ENCODE results near the gene C9orf152.
A peak's percentile ranks its signal among the peaks of the same experiment; 100 is the strongest.
"Not testable (repeated sequence)": the region's sequence is repeated elsewhere in the genome, so short reads cannot be mapped to it uniquely, and the experiment has no call there.

The C9orf152 gene

GRCh38 chr9:110198357-110198756 is 9.6 kb downstream of the C9orf152 start:
- Mint-ChIP-seq H3K4me3 (no peak overlapping the region), H3K4me1 (peaks cover 21% of the 10 kb centered on the region), H3K27ac (no peak overlapping the region), H3K27me3 (ENCODE audit: low read depth, poor library complexity) (peaks cover 20% of the 10 kb centered on the region), H3K9me3 (no peaks in the 10 kb centered on the region), H3K36me3 (ENCODE audit: low read depth) (no peaks in the 10 kb centered on the region)
- DNase-seq = no peak
- TF ChIP-seq, protein P1, sequence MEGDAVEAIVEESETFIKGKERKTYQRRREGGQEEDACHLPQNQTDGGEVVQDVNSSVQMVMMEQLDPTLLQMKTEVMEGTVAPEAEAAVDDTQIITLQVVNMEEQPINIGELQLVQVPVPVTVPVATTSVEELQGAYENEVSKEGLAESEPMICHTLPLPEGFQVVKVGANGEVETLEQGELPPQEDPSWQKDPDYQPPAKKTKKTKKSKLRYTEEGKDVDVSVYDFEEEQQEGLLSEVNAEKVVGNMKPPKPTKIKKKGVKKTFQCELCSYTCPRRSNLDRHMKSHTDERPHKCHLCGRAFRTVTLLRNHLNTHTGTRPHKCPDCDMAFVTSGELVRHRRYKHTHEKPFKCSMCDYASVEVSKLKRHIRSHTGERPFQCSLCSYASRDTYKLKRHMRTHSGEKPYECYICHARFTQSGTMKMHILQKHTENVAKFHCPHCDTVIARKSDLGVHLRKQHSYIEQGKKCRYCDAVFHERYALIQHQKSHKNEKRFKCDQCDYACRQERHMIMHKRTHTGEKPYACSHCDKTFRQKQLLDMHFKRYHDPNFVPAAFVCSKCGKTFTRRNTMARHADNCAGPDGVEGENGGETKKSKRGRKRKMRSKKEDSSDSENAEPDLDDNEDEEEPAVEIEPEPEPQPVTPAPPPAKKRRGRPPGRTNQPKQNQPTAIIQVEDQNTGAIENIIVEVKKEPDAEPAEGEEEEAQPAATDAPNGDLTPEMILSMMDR (IDR thresholded peaks at IDR 0.05) = no peak

DNA sequence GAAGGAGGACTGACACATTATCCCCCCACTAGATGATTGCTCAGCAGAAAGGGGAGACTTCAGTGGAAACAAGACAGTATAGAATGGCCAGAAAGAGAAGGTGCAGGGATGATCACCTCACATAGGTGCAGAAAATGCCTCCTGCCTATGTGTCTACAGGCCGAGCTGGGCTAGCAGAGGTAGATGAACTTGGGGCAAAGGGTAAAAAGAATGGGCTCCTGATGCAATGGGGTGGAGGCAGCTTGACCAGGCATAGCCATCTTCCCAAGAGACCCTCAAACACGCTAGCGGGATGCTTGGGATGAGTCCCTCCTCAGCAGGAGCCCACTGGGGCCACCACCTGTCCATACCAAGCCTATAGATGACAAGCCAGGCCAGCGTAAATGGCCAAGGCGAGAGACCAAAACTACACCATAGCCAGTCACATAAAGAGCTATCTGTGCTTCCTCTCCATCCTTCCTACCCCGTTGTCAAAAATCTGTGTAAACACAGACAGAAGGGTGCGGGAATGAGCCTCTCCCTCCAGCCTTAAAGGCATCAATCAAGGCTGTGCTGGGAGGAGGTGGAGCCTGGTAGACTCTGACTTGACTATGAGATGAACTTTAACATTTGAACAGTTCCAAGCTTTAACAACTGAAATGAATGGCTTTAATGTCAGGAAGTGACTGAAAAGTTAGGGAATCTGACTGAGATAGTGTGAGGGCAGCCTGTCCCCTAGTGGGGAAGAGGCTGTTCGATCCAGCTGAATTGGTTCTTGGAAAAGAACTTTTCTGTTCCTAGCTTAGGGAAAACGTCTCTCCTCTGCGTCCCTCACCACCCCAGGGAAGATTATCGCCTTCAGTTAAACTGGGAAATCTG is 10.4 kb downstream of the C9orf152 start:
- peaks cover 28% of the 10 kb centered on the region for H3K4me1 Mint-ChIP-seq
- H3K27me3 Mint-ChIP-seq (ENCODE audit: low read depth, poor library complexity) = peaks cover 17% of the 10 kb centered on the region
- no peaks in the 10 kb centered on the region for H3K9me3 Mint-ChIP-seq
- no peak overlapping the region for H3K27ac Mint-ChIP-seq
- H3K4me3 Mint-ChIP-seq = peak overlapping the region; percentile 38
- no peaks in the 10 kb centered on the region for H3K36me3 Mint-ChIP-seq (ENCODE audit: low read depth)
- no peak for DNase-seq
- TF ChIP-seq, protein P1 (IDR thresholded peaks at IDR 0.05) = no peak

GRCh38 chr9:110196084-110196499 is 11.9 kb downstream of the C9orf152 start:
- not testable (repeated sequence) for H3K9me3 Mint-ChIP-seq; H3K4me3 Mint-ChIP-seq; H3K27ac Mint-ChIP-seq; H3K36me3 Mint-ChIP-seq (ENCODE audit: low read depth); DNase-seq
- peaks cover 26% of the 10 kb centered on the region for H3K4me1 Mint-ChIP-seq
- peaks cover 17% of the 10 kb centered on the region for H3K27me3 Mint-ChIP-seq (ENCODE audit: low read depth, poor library complexity)

- no peak for DNase-seq
- H3K36me3 Mint-ChIP-seq (ENCODE audit: low read depth) = no peaks in the 10 kb centered on the region
- H3K27me3 Mint-ChIP-seq (ENCODE audit: low read depth, poor library complexity) = peaks cover 13% of the 10 kb centered on the region
- H3K27ac Mint-ChIP-seq = peak overlapping the region; percentile 95
- TF ChIP-seq, protein P1 (IDR thresholded peaks at IDR 0.05) = no peak
- H3K4me1 Mint-ChIP-seq = peaks cover 23% of the 10 kb centered on the region
- H3K4me3 Mint-ChIP-seq = peak overlapping the region; percentile 6
- H3K9me3 Mint-ChIP-seq = no peaks in the 10 kb centered on the region
Measured at GRCh38 chr9:110192531-110193261, 15.3 kb downstream of the C9orf152 start.

- Mint-ChIP-seq H3K4me3 (no peak overlapping the region), H3K27ac (no peak overlapping the region), H3K27me3 (ENCODE audit: low read depth, poor library complexity) (peaks cover 13% of the 10 kb centered on the region), H3K36me3 (ENCODE audit: low read depth) (no peaks in the 10 kb centered on the region), H3K9me3 (peaks cover 3% of the 10 kb centered on the region), H3K4me1 (peaks cover 18% of the 10 kb centered on the region)
- no peak for DNase-seq
- TF ChIP-seq, protein P1 (IDR thresholded peaks at IDR 0.05) = no peak
Measured at GRCh38 chr9:110191615-110192014, 16.3 kb downstream of the C9orf152 start.

DNA sequence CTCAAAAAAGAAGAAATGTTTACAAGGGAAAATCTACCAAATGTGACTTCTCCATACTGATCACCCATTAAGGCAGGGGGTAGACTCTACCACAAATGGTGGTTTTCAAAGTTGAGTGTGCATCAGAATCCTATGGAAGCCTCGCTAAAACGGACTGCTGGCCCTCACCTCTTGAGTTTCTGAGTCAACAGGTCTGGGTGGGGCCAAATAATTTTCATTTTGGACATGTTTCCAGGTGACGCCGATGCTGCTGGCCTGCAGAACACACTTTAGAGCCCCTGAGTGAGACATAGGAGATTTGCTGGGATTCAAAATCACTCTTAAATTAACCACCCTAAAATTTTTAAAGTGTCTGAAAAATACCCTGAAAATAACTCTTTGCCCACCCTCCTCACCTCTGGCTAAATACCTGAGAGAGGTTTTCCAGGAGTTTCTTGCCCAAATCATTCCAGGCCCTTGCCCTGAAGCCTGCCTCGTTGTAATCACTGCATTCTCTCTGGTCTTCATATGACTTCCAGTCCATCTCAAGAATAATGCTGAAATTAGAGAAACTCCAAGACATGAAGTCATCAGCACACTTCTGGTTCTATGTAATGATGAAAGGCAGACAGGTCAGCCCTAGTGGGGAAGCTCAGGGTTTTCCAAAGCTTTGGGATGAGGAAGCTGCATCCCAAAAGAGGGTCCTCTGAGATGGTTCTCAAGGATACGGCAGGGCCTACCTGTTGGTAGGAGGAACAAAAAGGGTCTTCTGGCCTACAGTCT is 18.2 kb downstream of the C9orf152 start:
- TF ChIP-seq, protein P1 (IDR thresholded peaks at IDR 0.05) = no peak
- no peak for DNase-seq
- Mint-ChIP-seq H3K4me3 (no peak overlapping the region), H3K9me3 (peaks cover 3% of the 10 kb centered on the region), H3K27me3 (ENCODE audit: low read depth, poor library complexity) (peaks cover 16% of the 10 kb centered on the region), H3K36me3 (ENCODE audit: low read depth) (no peaks in the 10 kb centered on the region), H3K27ac (no peak overlapping the region), H3K4me1 (peaks cover 18% of the 10 kb centered on the region)

All from nephron progenitor cell (in vitro differentiated cells).